Posterior cingulate gyrus (tissue), 11 donors: Measurements from ENCODE around the gene SIRT3.
"Not testable (repeated sequence)": the region's sequence is repeated elsewhere in the genome, so short reads cannot be mapped to it uniquely, and the experiment has no call there.

Source experiments
- DNase-seq, 10 donors: peaks; one replicate each; pipeline versions ENCODE4 v3.0.0 to v3.0.0-alpha.2; 2020 to 2021; ENCODE audit warnings: mixed read lengths in 3 of 10
- intact Hi-C: fragments of 100-400 bp; cut with DNase I; formaldehyde crosslinking; loops from one replicate; pipeline ENCODE4 v1.15.1; 2023

Gene SIRT3

DNA sequence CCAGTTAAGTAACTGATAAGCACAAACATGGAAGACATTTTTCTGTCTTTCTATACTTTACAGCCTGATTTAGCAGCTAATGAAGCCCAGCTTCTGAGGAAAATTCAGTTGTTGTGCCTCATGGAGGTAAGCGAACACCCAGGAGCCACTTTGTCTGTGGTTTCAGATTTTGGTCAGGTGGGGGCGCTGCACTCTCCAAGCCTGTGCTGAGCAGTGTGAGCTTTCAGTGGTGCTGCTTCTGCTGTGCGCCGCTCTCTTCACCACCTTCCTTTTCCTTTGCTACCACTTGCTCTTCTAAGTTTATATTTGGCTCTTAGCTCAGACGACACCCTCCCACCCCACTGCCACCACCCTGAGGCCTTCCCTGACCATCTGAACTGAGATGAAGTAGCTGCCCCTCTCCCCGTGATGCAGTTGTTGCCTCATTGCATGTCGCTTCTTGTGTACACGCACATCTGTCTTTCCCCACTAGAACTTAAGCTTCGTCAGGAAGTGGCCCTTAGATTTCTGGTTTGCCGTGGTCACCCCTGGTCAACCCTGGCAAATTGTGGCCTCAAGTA is 14.7 kb upstream of the SIRT3 start:
- DNase-seq: peak in 7 of 10 donors; percentile 30 to 92 (median 66)
- intact Hi-C loops: loop anchor here (10.0 kb wide), 1 partner anchor 104 kb away; no protein-coding TSS in a partner anchor

DNA sequence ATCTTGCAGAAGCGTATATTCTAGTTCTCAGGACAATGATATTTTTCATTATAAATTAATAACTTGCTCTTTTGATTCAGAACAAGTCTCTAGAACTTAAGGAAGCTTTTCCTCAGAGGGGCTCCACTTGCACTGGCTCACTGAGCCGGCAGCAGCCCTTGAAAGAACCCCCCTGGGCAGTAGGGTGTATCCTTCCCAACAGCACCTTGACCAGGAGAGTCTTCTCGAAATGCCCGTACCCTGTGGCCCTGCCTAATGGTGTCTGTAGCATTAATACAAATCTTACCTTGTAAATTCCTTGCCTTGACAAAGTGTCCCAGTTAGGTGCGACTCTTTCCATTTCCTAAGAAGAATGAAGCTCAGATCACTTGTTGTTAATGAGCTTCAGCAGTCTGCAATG is 14.1 kb upstream of the SIRT3 start:
- DNase-seq: no peak
- intact Hi-C loops: loop anchor here (10.0 kb wide), 1 partner anchor 105 kb away; no protein-coding TSS in a partner anchor

DNA sequence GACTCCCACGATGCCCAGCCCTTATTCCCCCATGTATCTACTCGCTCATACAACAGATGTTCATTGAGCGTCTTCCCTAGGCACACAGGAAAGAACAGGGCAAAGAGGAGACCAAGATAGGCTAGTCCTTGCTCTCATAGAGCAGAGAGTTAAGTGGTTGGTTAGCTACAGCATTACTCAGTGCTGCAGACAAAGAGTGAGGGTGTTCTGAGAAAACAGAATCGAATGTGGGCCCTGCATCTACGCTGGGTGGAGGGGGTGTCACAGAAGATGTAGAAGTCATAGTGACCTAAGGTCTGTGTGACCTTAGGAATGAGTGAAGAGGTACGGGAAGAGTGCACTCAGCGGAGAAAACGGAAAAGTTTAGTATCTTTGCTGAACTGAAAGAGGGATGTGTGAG is 12.9 kb upstream of the SIRT3 start:
- no peak for DNase-seq
- intact Hi-C loops: no loop called here

DNA sequence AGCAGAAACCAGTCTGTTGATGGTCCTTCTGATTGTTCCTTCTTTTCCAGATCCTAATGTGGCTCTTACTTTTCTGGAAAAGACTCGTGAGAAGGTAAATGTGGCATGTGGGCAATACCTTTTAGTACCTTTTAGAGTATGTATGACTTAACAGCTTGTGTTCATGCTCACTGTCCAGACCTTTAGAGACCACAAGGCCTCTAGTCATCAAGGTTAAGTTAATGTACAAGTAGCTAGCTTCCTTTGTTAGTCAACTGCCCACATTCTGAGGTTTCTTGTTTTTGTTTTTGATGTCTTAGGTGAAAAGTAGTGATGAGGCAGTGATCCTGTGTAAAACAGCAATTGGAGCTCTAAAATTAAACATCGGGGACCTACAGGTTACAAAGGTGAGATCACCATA is 8.2 kb upstream of the SIRT3 start:
- intact Hi-C loops: no loop called here
- DNase-seq: no peak

DNA sequence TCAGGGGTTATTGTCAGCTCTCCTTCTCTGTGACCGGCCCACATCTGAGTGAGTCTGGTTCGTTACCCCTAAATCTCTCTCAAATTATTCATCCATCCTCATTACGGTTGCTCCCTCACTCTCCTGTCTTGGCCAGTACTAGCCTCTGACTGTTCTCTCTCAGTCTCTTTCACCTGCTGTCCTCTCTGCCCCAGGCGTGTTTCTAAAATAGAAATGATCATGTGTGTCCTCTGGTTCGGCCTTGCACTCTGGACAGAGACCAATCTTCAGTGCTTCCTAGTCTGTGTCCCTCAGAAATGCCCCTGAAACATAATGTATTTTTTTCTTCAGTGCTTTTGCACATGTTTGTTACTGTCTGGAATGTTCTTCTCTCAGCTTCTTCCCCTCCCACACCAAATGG is 5.5 kb upstream of the SIRT3 start:
- no peak for DNase-seq
- intact Hi-C loops: no loop called here

DNA sequence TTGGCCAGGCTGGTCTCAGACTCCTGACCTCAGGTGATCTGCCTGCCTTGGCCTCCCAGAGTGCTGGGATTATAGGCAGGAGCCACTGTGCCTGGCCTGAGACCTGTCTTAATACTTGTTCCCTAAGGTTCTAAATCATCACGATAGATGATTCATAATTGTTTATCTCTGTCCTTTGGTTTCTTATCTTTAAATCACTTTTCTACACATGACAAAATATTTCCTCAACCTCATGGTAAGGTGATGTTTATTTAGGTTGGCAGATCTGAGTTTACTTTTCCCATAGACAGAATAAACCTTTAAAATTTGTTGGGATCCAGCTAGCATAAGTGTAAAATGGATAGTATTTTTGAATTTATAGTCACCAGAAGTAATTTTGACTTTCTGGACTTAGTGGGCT is 4.2 kb upstream of the SIRT3 start:
- DNase-seq: no peak

DNA sequence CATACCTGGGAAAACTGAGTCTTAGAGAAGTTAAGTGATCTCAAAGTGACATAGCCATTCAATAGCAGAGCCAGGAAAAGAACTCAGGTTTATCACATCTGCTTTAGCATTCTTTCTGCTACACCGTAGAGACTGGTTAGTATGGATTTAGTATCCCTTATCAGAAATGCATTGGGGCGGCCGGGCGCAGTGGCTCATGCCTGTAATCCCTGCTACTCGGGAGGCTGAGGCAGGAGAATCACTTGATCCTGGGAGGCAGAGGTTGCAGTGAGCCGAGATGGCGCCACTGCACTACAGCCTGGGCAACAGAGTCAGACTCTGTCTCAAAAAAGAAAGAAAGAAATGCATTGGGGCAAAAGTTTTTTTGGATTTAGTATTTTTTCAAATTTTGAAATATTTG is 2.2 kb upstream of the SIRT3 start:
- intact Hi-C loops: not testable (repeated sequence)

More for the DNA sequence above, 4.2 kb upstream of the SIRT3 start:
- intact Hi-C loops: no loop called here

DNA sequence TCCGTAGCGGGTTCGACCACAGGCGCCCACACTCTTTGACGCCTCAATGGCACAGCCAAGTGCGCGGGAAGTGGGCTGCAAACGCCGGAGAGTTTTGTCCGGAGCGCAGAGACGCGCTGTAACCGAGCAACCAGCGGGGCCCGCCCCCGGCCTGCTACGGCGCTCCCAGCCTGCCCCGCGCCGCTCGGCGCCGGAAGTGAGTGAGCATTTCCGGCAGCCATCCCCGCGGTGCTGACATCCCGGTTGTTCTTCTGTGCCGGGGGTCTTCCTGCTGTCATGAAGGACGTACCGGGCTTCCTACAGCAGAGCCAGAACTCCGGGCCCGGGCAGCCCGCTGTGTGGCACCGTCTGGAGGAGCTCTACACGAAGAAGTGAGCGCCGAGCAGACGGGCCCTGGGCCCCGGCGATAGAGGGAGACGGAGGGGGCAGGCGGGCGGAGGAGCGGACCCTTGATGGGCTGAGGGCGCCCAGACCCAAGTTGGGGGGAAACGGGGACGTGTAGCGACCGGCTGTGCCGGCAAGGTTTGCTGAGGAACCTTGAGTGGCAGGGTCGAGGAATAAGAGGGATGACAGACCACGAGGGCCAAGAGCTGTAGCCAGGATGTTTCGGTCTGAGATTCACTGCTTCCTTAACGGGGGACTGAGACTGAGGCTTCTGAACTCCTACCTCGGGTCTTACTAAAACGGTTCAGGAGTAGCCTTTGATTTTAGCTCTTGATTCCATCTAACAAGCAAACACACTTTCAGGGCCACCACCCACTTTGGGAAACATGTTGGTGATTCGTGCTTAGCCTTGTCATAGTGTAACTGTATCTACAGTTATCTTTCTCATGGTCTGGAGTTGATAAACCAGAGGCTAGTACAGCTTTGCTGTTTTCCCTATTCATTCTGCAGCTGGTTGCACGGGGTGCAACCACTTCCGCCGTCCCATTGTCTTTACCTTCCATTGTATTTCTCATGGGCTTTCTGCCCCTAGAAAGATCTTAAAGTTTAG is 929 bp upstream of the SIRT3 start, which contains the start of gene PSMD13:
Gene PSMD13, plus strand, starts transcription at position 203 of the 994 bp plus-strand sequence. Its CDS starts 74 bp downstream, at position 277.
- intact Hi-C loops: loop anchor here (2.0 kb wide), 1 partner anchor 30 kb away; the partner anchor contains the start of genes BET1L and RIC8A
- DNase-seq: peak; percentile 79 to 98 (median 86)

More for the DNA sequence above, 2.2 kb upstream of the SIRT3 start:
- DNase-seq: not testable (repeated sequence)

DNA sequence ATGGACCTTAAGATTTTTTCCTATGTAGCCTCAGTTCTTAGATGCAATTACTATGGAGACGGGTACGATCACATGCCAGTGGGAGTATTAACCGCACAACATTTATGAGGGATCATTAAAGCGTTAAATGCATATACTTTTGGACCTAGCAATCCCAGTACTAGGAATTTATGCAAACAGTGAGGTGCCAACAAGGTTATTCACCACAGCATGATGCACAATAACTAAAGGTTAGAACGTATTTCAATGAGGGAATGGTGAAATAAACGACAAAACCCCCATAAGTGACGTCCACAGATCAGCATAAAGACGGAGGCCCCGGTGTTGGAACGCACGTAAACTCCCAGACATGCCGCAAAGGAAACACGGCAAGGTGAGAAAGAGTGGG is 539 bp downstream of the SIRT3 start:
- intact Hi-C loops: no loop called here
- peak in 1 of 10 donors; percentile 76 for DNase-seq

DNA sequence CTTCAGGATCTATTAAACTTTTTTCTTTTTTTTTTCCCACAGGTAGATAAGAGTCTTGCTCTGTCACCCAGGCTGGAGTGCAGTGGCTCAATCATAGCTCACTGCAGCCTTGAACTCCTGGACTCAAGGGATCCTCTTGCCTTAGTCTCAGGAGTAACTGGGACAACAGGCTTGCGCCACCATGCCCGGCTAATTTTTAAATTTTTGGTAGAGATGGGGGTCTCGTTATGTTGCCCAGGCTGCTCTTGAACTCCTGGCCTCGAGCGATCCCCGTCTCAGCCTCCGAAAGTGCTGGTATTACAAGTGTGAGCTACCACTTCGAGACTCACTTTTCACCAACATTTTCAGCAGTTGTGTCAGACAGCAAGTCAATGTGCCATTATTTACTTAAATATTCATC is 962 bp downstream of the SIRT3 start:
- DNase-seq: no peak
- intact Hi-C loops: no loop called here

DNA sequence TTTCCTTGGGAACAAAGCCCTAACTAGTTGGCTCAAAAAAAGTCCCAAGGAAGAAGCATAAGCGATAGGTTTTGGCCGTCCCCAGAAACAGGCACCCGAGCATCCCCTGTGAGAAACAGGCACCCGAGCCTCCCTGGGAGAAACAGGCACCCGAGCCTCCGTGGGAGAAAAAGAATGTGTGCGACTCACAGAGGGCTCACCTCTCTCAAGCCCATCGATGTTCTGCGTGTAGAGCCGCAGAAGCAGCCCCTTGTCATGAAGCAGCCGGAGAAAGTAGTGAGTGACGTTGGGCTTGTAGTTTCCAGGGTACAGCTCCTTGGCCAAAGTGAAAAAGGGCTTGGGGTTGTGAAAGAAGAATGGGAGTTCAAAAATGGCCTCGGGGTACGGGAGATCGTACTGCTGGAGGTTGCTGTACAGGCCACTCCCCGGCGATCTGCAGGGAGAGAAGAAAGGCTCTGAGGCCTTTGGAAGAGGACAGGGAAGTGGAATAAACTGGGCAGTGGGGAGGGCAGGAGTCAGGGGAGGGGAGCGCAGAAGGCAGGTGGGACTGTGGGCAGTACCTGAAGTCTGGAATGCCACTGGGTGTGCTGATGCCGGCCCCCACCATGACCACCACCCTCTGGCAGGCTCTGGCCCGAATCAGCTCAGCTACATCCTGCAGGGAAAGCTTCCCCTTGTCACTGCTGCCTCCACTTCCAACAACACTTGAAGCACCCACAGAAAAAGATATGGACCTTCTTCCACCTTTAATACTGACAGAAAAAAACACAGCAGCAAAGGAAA is 3.2 kb downstream of the SIRT3 start:
- intact Hi-C loops: no loop called here
- DNase-seq: no peak

DNA sequence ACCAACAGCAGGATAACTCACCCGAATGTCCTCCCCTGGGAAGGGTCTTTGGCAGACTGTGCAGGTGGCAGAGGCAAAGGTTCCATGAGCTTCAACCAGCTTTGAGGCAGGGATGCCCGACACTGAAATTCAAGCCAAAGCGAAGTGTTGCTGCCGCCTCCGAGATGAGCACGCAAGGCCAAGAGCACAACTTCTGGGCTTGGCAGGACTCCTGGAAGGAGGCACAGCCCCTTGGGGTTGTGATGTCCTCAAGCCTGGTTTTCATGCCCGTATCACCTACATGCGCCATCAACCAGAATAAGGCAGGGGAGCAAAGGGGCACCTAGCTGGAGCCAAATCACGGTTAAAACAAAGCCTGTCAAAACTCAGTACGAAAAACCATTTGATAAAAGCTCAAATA is 5.7 kb downstream of the SIRT3 start:
- intact Hi-C loops: no loop called here
- no peak for DNase-seq

DNA sequence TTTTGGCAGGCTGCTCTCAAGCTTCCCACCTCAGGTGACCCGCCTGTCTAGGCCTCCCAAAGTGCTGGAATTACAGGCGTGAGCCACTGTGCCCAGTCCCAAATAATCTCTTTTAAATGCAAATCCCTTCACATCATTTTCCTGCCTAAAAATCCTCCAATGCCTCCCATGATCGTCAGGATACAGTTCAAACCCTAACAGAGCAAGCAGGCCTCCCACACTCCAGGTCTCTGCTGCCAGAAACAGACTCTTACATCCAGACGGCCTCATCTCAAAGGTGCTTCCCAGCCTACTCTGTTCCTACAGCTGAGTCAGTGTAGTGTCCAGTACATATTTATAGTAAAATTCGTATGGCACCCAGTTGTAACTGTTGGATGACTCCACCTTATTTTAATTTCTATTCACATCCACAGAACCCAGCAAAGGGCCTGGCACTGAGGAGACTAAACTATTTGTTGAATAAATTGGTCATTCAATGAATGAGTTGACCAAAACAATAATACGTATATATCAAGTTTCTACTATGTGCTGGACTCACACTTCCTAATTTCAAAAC is 8.2 kb downstream of the SIRT3 start:
- intact Hi-C loops: no loop called here
- DNase-seq: peak in 1 of 10 donors; percentile 83

DNA sequence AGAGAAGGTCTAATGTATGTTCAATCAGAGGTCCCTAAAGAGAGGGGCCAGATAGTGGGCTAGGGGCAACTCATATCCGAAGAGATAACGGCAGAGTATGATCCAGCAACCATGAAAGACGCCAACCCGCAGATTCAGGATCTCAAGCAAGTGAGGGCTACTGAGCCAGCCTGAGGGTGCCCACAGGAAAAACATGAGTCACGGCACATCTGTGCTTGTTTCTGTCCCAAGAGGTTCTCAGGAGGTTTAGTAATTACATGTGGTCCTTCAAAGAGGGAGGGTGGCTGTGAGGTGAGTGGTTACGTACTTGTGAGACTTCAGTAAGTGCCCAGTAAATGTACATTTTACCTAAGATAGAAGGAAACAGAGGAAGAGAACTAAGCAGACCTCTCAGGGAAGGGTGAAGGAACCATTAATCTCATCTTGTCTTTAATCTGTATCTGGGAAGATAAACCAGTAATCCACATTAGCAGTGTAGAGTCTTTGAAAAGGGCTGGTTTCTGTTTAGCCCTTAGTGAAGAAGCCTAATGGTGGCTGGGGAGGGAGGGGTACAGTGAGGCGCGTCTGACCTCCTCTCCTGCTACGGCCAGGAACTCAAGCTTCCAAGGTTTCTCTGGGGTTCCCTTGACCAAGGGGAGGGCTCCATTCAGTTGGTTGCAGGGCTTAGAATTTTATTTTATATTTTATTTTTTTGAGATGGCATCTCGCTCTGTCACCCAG is 10.2 kb downstream of the SIRT3 start:
- DNase-seq: no peak
- intact Hi-C loops: no loop called here

DNA sequence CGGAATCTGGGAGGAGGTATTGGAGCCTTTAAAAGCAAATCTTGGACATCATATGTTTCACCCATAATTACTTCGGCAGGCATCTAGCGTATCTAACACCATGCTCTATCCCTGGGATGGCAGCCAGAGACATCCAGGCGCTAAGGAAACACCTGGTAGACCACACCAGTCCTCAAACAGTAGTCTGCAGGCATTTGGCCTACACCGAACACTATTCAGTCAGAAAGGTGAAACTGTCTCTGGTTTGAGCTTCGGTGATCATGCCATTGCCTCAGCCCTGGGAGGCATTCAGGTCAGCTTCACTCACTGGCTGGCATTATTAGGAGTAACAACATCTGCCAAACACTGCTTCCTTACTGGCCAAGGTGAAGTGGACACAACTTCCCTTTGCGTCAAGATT is 11.7 kb downstream of the SIRT3 start:
- intact Hi-C loops: no loop called here
- peak in 1 of 10 donors; percentile 27 for DNase-seq

DNA sequence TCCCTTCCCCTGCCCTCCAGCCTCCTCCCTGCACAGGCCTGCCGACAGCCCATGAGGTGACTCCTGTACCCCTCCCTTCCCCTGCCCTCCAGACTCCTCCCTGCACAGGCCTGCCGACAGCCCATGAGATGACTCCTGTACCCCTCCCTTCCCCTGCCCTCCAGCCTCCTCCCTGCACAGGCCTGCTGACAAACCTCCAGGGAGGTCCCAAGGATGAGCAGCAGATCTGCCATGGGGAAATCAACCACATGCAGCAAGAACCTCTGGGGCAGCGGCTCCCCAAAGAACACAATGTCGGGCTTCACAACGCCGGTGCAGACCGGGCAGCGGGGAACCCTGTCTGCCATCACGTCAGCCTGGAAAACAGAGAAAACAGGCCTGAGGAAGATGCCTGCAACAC is 12.3 kb downstream of the SIRT3 start:
- intact Hi-C loops: no loop called here
- DNase-seq: peak in 1 of 10 donors; percentile 39

DNA sequence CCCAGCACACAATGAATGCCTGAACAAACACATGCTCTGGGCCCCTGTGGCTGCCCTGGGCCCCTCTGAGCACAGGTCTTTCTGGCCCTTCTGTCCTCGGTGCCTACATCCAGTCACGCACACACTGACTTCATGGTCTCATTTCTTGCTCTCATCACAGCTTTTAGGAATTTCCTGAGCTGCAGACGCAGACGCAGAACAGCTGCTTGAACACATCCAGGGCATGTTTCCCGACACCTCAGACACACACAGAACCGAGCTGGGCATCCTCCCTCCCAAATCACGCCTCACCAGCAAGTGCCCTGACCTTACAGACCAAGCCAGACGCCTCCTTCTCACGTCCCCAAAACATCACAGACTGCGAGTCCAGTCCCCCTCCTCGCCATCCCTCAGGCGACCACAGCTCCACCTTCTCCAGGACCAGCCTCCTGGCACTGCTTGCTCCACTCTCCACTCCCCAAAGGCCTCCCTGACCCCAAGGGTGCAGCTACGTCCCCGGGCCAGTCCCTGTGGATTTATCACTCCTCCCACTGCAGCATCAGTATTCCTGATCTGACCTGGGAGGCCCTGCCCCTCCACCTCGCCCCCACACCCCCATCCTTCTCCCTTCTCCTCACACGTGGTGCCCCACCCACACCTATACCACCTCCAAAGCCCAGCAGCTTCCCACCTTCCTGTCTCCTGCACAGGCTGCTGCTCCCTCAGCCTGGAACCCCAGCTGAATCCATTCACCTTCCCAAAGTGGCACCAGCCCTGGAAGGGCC is 12.9 kb downstream of the SIRT3 start:
- intact Hi-C loops: no loop called here
- peak in 1 of 10 donors; percentile 63 for DNase-seq

DNA sequence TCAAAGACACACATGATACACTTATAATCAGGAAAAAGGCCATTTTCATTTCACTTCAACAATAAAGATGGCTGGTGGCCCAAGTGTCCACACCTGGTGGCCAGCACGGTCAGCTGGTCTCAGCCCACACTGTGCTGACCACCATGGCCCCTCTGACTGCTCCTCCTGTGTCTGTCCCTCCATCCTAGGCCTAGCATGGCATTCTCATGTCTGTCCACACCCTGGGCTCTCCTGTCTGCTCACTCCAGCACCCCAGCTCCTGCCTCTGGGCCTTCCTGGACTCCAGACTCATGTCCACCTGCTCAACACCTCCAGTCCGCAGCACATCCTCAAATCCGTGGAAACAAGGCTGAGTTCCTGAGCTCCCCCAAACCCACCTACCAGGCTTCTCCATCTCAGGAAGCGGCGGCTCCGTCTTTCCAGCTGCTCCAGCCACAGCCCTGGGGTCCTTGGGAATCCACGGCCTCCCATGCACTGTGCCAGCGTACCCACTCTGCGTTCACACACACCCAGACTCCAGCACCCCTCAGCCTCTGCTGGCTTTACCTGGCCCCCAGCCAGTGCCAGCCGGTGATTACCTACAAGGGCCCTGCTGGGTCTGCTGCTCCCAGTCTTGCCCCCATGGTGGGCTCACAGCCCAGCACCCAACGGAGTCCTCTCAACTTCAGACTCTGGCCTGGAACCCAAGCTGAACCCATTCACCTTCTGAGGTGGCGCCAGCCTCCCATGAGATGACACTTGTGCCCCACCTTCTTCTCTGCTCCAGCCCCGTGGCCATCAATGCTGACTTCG is 13.9 kb downstream of the SIRT3 start:
- peak in 2 of 10 donors; percentile 77 to 80 for DNase-seq
- intact Hi-C loops: no loop called here
